K562 (cell line): ENCODE data around the gene MAD2L1BP. TPM values are rescaled to one million over a fixed set of nuclear protein-coding genes. Genes with fewer than 3 reads are reported as not detected.

Experiments
- FOXA3 ChIP-seq, 2 experiments: fragments of 450-650 bp in 1 of 2; sonication (generic) in 1 of 2; formaldehyde crosslinking; IDR thresholded peaks in 1 of 2; conservative IDR thresholded peaks in 1 of 2; 2 replicates each; pipeline versions ENCODE4 v1.4.0 to v1.8.0; 2020 to 2022; ENCODE audit warnings: mild to moderate bottlenecking in 2 of 2, missing genetic modification reagents in 1 of 2
- FOXM1 ChIP-seq, 2 experiments: fragments of 450-650 bp in 1 of 2; sonication (generic) in 1 of 2; formaldehyde crosslinking in 1 of 2; IDR thresholded peaks; 2 replicates each; pipeline versions ENCODE4 v1.6.1 to v1.9.0; 2017 to 2022; ENCODE audit warnings: low read depth in 2 of 2, mild to moderate bottlenecking in 2 of 2, missing genetic modification reagents in 1 of 2, moderate library complexity in 1 of 2
- FUS ChIP-seq: fragments of 200-400 bp; formaldehyde crosslinking; optimal IDR thresholded peaks from 2 replicates; pipeline ENCODE3; 2017; ENCODE audit warnings: low read depth, low read length
- KDM1A ChIP-seq, 2 experiments: fragments of 450-650 bp; IDR thresholded peaks; 2 replicates each; pipeline ENCODE4 v1.6.1; 2016; ENCODE audit warnings: mild to moderate bottlenecking in 2 of 2
- RBM25 ChIP-seq: fragments of 200-400 bp; formaldehyde crosslinking; IDR thresholded peaks from 2 replicates; pipeline ENCODE4 v1.6.1; 2018; ENCODE audit warnings: low read length, low read depth, moderate library complexity; ENCODE audit not compliant: severe bottlenecking
- REST ChIP-seq, 2 experiments: fragments of 450-650 bp; formaldehyde crosslinking in 1 of 2; IDR thresholded peaks; 2 replicates each; pipeline versions ENCODE4 v1.4.0 to v1.6.1; 2014 to 2020; ENCODE audit warnings: mild to moderate bottlenecking in 2 of 2, borderline replicate concordance in 1 of 2, low read depth in 1 of 2
- SMARCA5 ChIP-seq: fragments of 450-650 bp; IDR thresholded peaks from 2 replicates; pipeline ENCODE4 v1.6.1; 2016
- U2AF2 ChIP-seq: fragments of 200-400 bp; formaldehyde crosslinking; optimal IDR thresholded peaks from 2 replicates; pipeline ENCODE3; 2017; ENCODE audit warnings: low read depth, mild to moderate bottlenecking, low read length
- ZBTB17 ChIP-seq: fragments of 450-650 bp; formaldehyde crosslinking; IDR thresholded peaks from 2 replicates; pipeline ENCODE4 v1.4.0; 2020; ENCODE audit warnings: mild to moderate bottlenecking
- ZZZ3 ChIP-seq: fragments of 450-650 bp; IDR thresholded peaks from 2 replicates; pipeline ENCODE4 v1.6.1; 2016; ENCODE audit warnings: antibody characterized with exemption, mild to moderate bottlenecking, moderate library complexity
- polyA plus RNA-seq, 8 experiments: library from polyadenylated mRNA; depleted of rRNA in 4 of 8; stranded (reverse) in 5 of 8; unstranded in 3 of 8; fragments of >200 nt; fragmentation: Nextera tagmentation in 2 of 8; fragmentation: Illumina TruSeq in 1 of 8; extraction: Ambion mirVana in 2 of 8; extraction: Trizol in 1 of 8; gene quantifications; 2 replicates each; pipeline versions ENCODE4 v1.2.1 to v1.2.3, GENCODE V29; 2011 to 2014; ENCODE audit warnings: inconsistent platforms in 1 of 8, missing spikeins in 1 of 8
- total RNA-seq, 7 experiments: library from RNA; depleted of rRNA in 6 of 7; stranded (reverse); fragments of >200 nt in 6 of 7; fragmentation: Illumina TruSeq in 2 of 7; extraction: Trizol in 2 of 7; gene quantifications; 2 replicates each; pipeline versions ENCODE4 v1.2.1 to v1.2.3, GENCODE V29; 2011 to 2021; ENCODE audit warnings: low replicate concordance in 1 of 7
- TF ChIP-seq, protein P1 (sequence below): fragments of 250-450 bp; sonication (Bioruptor Pico); IDR thresholded peaks from 2 replicates; pipeline ENCODE4 v1.8.0; 2021; ENCODE audit warnings: mild to moderate bottlenecking, moderate library complexity

MAD2L1BP gene
- total and polyA plus RNA-seq, 9 of the 15 experiments (the other 6 are each of a cell fraction or from before 2014, with no cell fraction given) = 69.7 to 321 (median 111) TPM

GRCh38 chr6:43657221-43657802 is 21.7 kb downstream of the MAD2L1BP start (continued):
- TF ChIP-seq, protein P1, sequence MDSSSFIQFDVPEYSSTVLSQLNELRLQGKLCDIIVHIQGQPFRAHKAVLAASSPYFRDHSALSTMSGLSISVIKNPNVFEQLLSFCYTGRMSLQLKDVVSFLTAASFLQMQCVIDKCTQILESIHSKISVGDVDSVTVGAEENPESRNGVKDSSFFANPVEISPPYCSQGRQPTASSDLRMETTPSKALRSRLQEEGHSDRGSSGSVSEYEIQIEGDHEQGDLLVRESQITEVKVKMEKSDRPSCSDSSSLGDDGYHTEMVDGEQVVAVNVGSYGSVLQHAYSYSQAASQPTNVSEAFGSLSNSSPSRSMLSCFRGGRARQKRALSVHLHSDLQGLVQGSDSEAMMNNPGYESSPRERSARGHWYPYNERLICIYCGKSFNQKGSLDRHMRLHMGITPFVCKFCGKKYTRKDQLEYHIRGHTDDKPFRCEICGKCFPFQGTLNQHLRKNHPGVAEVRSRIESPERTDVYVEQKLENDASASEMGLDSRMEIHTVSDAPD = no peak
- no peak for TF ChIP-seq FOXM1 (IDR thresholded peaks at IDR 0.05; ENCODE audit: low read depth)
- no peak for TF ChIP-seq FOXM1 (CRISPR knock-in tag; IDR thresholded peaks at IDR 0.05; ENCODE audit: low read depth)
- TF ChIP-seq RBM25 = peak; percentile 86
- TF ChIP-seq KDM1A (IDR thresholded peaks at IDR 0.05) = peak; percentile 34 to 57; a peak in 2 of 4 replicates
- TF ChIP-seq REST (IDR thresholded peaks at IDR 0.05; ENCODE audit: borderline replicate concordance) = 0 out of 2 replicates have a peak, but pooled peaks have one; percentile 38
- TF ChIP-seq REST (CRISPR knock-in tag; IDR thresholded peaks at IDR 0.05; ENCODE audit: low read depth) = no peak
- TF ChIP-seq FOXA3 (CRISPR knock-in tag; conservative IDR thresholded peaks at IDR 0.05 in 1 of 2, IDR thresholded peaks at IDR 0.05 in 1 of 2) = 0 out of 4 replicates have a peak, but pooled peaks of 1 of the 2 experiments have one; percentile 17
- peak; percentile 59; the same call in 1 of the 2 replicates for TF ChIP-seq SMARCA5
- TF ChIP-seq FUS = no peak
- TF ChIP-seq ZBTB17 (CRISPR knock-in tag) = no peak
- TF ChIP-seq U2AF2 = no peak
- no peak for TF ChIP-seq ZZZ3
